Ovary (tissue), 9 donors: Measurements from ENCODE around the gene TACR1. TPM values are rescaled to one million over a fixed set of nuclear protein-coding genes. Genes with fewer than 3 reads are reported as not detected.

Source experiments
- DNase-seq, 5 donors: peaks; one replicate each; pipeline ENCODE4 v3.0.0-alpha.2; 2019 to 2020
- H3K27ac ChIP-seq, 2 donors: fragments of 200-600 bp; one replicate each; pipeline versions ENCODE4 v1.5.1 to v1.8.0; 2019 to 2022
- H3K27me3 ChIP-seq: fragments of 200-600 bp; one replicate; pipeline ENCODE4 v1.8.0; 2022
- H3K36me3 ChIP-seq: fragments of 200-600 bp; sonication (generic); one replicate; pipeline ENCODE4 v1.5.1; 2019
- H3K4me1 ChIP-seq: one replicate; pipeline ENCODE4 v1.8.1; 2013; ENCODE audit warnings: mild to moderate bottlenecking, moderate library complexity; ENCODE audit not compliant: insufficient read depth
- H3K4me3 ChIP-seq: fragments of 200-600 bp; sonication (generic); one replicate; pipeline ENCODE4 v1.5.1; 2017
- H3K9me3 ChIP-seq, 2 donors: fragments of 200-600 bp in 1 of 2; sonication (generic) in 1 of 2; one replicate each; pipeline versions ENCODE4 v1.5.1 to v1.8.1; 2013 to 2019; ENCODE audit warnings: mild to moderate bottlenecking in 1 of 2, moderate library complexity in 1 of 2
- EP300 ChIP-seq: sonication (generic); formaldehyde crosslinking; IDR thresholded peaks from one replicate; pipeline ENCODE4 v1.6.1; 2017; ENCODE audit warnings: antibody characterized with exemption
- POLR2A ChIP-seq: fragments of 450-650 bp; IDR thresholded peaks from one replicate; pipeline ENCODE4 v1.6.1; 2017; ENCODE audit warnings: antibody characterized with exemption, mild to moderate bottlenecking, moderate library complexity
- WGBS, 3 donors: extraction: QIAGEN DNeasy Blood & Tissue Kit in 1 of 3; methylation state at CpG; one replicate each; pipeline versions ENCODE4 v1.1.5 to v1.1.7; 2013 to 2017; 5-methylcytosine and 5-hydroxymethylcytosine counted together
- intact Hi-C, 4 donors: fragments of 100-400 bp; cut with DNase I; formaldehyde crosslinking; loops; one replicate each; pipeline versions ENCODE4 v1.11.0 to v1.15.1; 2022 to 2023
- polyA plus RNA-seq, 2 donors: library from polyadenylated mRNA; stranded (reverse); fragments of 200-250 nt in 1 of 2; fragments of 350-450 nt in 1 of 2; fragmentation: Illumina TruSeq in 1 of 2; extraction: RNeasy Lipid Tissue Mini Kit (QIAGEN cat#74804) in 1 of 2; gene quantifications; one replicate each; pipeline ENCODE4 v1.2.3, GENCODE V29; 2013 to 2014
- total RNA-seq, 7 donors: library from RNA; depleted of rRNA in 2 of 7; stranded (reverse); fragments of >200 nt in 2 of 7; fragmentation: NEBNext Ultra II Directional in 3 of 7; extraction: Animal tissue kit (Norgen Biotek cat#: 25700) in 3 of 7; gene quantifications; one replicate each; pipeline versions ENCODE4 v1.1.0 to v1.2.4, GENCODE V29; 2016 to 2023
- TF ChIP-seq, protein P1 (sequence below), 3 donors: fragments of 450-650 bp in 2 of 3; fragments of 200-600 bp in 1 of 3; IDR thresholded peaks; one replicate each; pipeline versions ENCODE4 v1.5.1 to v1.8.0; 2016 to 2022; ENCODE audit warnings: antibody characterized with exemption in 3 of 3, mild to moderate bottlenecking in 1 of 3
- donor health status: DM: no; HTN: no; CAD: no; lungs with moderate emphysema.
- donor health status: DM: no; HTN: no; CAD: no.
- donor health status: Bipolar disorder and iron deficiency.
- donor health status: DM: yes; HTN: yes; CAD: no.
- donor health status: DM: no; HTN: no; CAD: no.
- donor health status: DM: yes; HTN: yes; CAD: no.

TACR1 gene
- total and polyA plus RNA-seq, 9 donors = 0.43 to 4.4 (median 1.3) TPM

GRCh38 chr2:75045526-75046050 is 153.7 kb downstream of the TACR1 start:
- H3K36me3 ChIP-seq = no peaks in the 10 kb centered on the region
- H3K4me1 ChIP-seq = peaks cover 8% of the 10 kb centered on the region
- H3K27me3 ChIP-seq = no peaks in the 10 kb centered on the region
- no peak for TF ChIP-seq POLR2A
- TF ChIP-seq, protein P1, sequence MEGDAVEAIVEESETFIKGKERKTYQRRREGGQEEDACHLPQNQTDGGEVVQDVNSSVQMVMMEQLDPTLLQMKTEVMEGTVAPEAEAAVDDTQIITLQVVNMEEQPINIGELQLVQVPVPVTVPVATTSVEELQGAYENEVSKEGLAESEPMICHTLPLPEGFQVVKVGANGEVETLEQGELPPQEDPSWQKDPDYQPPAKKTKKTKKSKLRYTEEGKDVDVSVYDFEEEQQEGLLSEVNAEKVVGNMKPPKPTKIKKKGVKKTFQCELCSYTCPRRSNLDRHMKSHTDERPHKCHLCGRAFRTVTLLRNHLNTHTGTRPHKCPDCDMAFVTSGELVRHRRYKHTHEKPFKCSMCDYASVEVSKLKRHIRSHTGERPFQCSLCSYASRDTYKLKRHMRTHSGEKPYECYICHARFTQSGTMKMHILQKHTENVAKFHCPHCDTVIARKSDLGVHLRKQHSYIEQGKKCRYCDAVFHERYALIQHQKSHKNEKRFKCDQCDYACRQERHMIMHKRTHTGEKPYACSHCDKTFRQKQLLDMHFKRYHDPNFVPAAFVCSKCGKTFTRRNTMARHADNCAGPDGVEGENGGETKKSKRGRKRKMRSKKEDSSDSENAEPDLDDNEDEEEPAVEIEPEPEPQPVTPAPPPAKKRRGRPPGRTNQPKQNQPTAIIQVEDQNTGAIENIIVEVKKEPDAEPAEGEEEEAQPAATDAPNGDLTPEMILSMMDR (IDR thresholded peaks at IDR 0.05) = no peak
- TF ChIP-seq EP300 = no peak
- intact Hi-C loops = no loop called here
- no peak for DNase-seq
- WGBS, 3 donors = 84 to 93% (median 92%) methylated on average over 4 of the region's 4 CpGs
- H3K9me3 ChIP-seq = no peaks in the 10 kb centered on the region
- H3K4me3 ChIP-seq = no peak overlapping the region
- no peak overlapping the region for H3K27ac ChIP-seq

DNA sequence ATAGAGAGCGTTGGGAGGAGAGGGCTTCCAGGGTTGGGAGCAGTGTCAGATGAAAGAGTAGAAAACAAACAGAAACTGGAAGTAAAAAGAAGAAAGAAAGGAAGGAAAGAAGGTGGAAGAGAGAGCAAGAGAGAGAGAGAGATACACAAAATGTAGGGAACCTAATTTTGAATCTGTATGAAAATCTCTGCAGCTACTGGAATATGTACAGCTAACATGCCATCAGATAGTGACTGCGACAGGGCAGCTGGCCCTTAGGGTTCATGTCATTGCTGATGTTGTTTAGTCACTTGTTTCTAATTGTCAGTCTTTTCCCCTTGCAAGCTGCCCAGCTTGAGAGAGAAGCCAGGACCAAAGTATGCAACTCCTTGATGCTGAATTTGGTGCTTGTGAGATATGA is 155.0 kb downstream of the TACR1 start:
- no peak for DNase-seq
- intact Hi-C loops = no loop called here
- H3K36me3 ChIP-seq = no peaks in the 10 kb centered on the region
- H3K27me3 ChIP-seq = no peaks in the 10 kb centered on the region
- WGBS, 3 donors = 94 to 98% (median 95%) methylated on average over 2 of the region's 2 CpGs
- H3K4me1 ChIP-seq = peaks cover 8% of the 10 kb centered on the region
- no peak overlapping the region for H3K4me3 ChIP-seq
- no peak for TF ChIP-seq EP300
- TF ChIP-seq, protein P1 (IDR thresholded peaks at IDR 0.05) = no peak
- TF ChIP-seq POLR2A = no peak
- H3K9me3 ChIP-seq = no peaks in the 10 kb centered on the region
- H3K27ac ChIP-seq = no peak overlapping the region

GRCh38 chr2:75042823-75043222 is 156.5 kb downstream of the TACR1 start:
- no peaks in the 10 kb centered on the region for H3K9me3 ChIP-seq
- intact Hi-C loops = no loop called here
- no peak for DNase-seq
- no peak overlapping the region for H3K27ac ChIP-seq
- TF ChIP-seq, protein P1 (IDR thresholded peaks at IDR 0.05) = no peak
- TF ChIP-seq EP300 (no peak), POLR2A (no peak)
- peaks cover 6% of the 10 kb centered on the region for H3K4me1 ChIP-seq
- H3K27me3 ChIP-seq = no peaks in the 10 kb centered on the region
- no peaks in the 10 kb centered on the region for H3K36me3 ChIP-seq
- 85 to 93% (median 86%) methylated on average over 1 of the region's 1 CpG for WGBS, 3 donors
- H3K4me3 ChIP-seq = no peak overlapping the region

DNA sequence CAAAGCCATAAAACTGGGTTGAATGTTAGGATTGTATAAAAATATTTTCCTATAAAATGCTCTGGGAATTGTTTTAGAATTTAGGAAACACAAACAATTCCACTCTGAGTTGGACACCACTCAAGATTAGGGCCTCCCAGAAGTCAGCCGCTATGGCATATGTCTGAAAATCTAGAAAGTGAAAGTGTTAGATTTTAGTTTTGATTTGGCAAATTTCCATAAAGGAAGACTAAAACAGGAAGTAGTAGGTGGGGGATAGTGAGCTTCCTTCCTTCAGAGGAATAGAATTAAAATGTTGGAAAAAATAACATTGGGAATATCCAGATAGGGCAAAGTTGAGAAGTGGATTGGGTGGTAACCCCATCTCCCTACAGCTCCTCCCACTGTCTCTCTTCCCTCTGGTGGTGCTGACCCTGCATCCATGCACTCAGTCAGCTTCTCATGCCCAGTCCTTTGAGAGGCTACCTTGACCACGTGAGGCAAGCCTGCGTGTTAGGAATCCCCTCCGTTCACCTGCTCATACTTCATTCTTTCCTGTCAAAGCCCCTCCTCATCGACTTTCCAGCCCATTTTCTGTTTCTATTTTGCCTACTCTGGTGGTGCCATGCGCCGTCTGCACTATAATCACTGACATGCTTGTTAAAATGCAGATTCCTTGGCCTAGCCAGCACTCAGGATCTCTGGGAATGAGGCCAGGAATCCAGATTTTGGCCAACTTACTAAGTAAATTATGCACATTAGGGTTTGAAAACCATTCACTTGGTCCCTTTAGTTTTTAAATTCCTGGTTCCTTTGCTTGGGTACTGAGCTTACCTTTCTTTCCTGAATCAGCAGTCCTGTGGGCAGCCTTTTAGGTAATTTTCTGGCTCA is 157.4 kb downstream of the TACR1 start:
- intact Hi-C loops = no loop called here
- no peak for DNase-seq
- peaks cover 4% of the 10 kb centered on the region for H3K4me1 ChIP-seq
- no peaks in the 10 kb centered on the region for H3K9me3 ChIP-seq
- TF ChIP-seq POLR2A (no peak), EP300 (no peak)
- TF ChIP-seq, protein P1 (IDR thresholded peaks at IDR 0.05) = no peak
- no peak overlapping the region for H3K27ac ChIP-seq
- no peaks in the 10 kb centered on the region for H3K36me3 ChIP-seq
- no peaks in the 10 kb centered on the region for H3K27me3 ChIP-seq
- 62 to 78% (median 74%) methylated on average over 7 of the region's 7 CpGs for WGBS, 3 donors
- H3K4me3 ChIP-seq = no peak overlapping the region
